ENCODE data around the gene UNC93B1. TPM values are rescaled to one million over a fixed set of nuclear protein-coding genes. Genes with fewer than 3 reads are reported as not detected.

The UNC93B1 gene
- polyA plus RNA-seq, 1 experiment, result 11.3 TPM

DNA sequence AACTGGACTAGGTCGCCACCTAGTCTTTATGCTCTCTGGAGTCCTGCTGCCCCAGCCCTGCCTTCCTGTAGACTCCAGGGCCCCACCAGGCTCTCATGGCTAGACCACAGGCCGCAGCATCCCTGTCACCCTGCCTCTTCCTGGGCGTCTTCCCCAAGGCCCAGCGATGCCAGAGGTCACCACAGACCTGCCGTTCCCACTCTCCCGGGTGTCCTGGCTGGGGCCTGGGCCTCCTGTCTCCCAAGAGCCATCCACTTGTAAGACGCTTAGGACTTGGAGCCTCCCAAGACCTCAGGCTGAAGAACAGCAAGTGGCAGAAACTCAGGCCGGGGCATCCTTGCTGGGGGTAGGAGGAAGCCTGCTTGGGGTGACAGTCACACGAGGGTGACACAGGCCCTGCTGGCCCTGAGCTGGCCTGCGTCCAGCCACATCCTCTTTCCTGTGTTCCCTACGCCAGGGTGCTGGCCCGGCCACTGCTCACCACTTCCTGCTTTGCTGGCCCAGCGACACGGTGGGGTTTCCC is 32.9 kb upstream of the UNC93B1 start:
- Histone ChIP-seq H3K4me3 (ENCODE audit: low read depth, low read length) (no peak overlapping the region), H3K27me3 (ENCODE audit: control insufficient read depth, insufficient read depth, low read length) (no peaks in the 10 kb centered on the region), H3K27ac (ENCODE audit: low read depth, low read length) (no peak overlapping the region), H3K9me3 (ENCODE audit: control insufficient read depth, insufficient read depth, low read length) (no peaks in the 10 kb centered on the region; the same call in 1 of the 2 replicates)
- CTCF ChIA-PET, result no interaction called here
- TF ChIP-seq, protein P1, sequence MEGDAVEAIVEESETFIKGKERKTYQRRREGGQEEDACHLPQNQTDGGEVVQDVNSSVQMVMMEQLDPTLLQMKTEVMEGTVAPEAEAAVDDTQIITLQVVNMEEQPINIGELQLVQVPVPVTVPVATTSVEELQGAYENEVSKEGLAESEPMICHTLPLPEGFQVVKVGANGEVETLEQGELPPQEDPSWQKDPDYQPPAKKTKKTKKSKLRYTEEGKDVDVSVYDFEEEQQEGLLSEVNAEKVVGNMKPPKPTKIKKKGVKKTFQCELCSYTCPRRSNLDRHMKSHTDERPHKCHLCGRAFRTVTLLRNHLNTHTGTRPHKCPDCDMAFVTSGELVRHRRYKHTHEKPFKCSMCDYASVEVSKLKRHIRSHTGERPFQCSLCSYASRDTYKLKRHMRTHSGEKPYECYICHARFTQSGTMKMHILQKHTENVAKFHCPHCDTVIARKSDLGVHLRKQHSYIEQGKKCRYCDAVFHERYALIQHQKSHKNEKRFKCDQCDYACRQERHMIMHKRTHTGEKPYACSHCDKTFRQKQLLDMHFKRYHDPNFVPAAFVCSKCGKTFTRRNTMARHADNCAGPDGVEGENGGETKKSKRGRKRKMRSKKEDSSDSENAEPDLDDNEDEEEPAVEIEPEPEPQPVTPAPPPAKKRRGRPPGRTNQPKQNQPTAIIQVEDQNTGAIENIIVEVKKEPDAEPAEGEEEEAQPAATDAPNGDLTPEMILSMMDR (IDR thresholded peaks at IDR 0.05; ENCODE audit: low read depth, low read length), result no peak
- POLR2A ChIA-PET, result interaction anchor here (2.0 kb wide), 1 partner anchor 235 kb away, joined by 5 read pairs; the partner anchor contains the start of gene C11orf24
- no peak for DNase-seq (ENCODE audit: low read depth, low spot score)

GRCh38 chr11:68036141-68036716 is 32.3 kb upstream of the UNC93B1 start:
- ChIA-PET POLR2A (interaction anchor here (0.9 kb wide), 1 partner anchor 26 kb away, joined by 3 read pairs; the partner anchor contains the start of gene ALDH3B1), CTCF (no interaction called here)
- Histone ChIP-seq H3K9me3 (ENCODE audit: control insufficient read depth, insufficient read depth, low read length) (no peaks in the 10 kb centered on the region; the same call in 1 of the 2 replicates), H3K27me3 (ENCODE audit: control insufficient read depth, insufficient read depth, low read length) (no peaks in the 10 kb centered on the region), H3K27ac (ENCODE audit: low read depth, low read length) (no peak overlapping the region), H3K4me3 (ENCODE audit: low read depth, low read length) (no peak overlapping the region)
- DNase-seq (ENCODE audit: low read depth, low spot score), result no peak
- TF ChIP-seq, protein P1 (IDR thresholded peaks at IDR 0.05; ENCODE audit: low read depth, low read length), result no peak

- CTCF ChIA-PET, result no interaction called here
- TF ChIP-seq, protein P1 (IDR thresholded peaks at IDR 0.05; ENCODE audit: low read depth, low read length), result no peak
- Histone ChIP-seq H3K27me3 (ENCODE audit: control insufficient read depth, insufficient read depth, low read length) (no peaks in the 10 kb centered on the region), H3K4me3 (ENCODE audit: low read depth, low read length) (no peak overlapping the region), H3K27ac (ENCODE audit: low read depth, low read length) (no peak overlapping the region), H3K9me3 (ENCODE audit: control insufficient read depth, insufficient read depth, low read length) (no peaks in the 10 kb centered on the region; the same call in 1 of the 2 replicates)
- no peak for DNase-seq (ENCODE audit: low read depth, low spot score)
- POLR2A ChIA-PET, result interaction anchor here (0.7 to 0.9 kb wide), 2 partner anchors 25 to 176 kb away, joined by 3 to 8 read pairs; partner anchors contain the start of gene ALDH3B1
Measured at GRCh38 chr11:68035266-68035876, 31.5 kb upstream of the UNC93B1 start.

- Histone ChIP-seq H3K27me3 (ENCODE audit: control insufficient read depth, insufficient read depth, low read length) (no peaks in the 10 kb centered on the region), H3K4me3 (ENCODE audit: low read depth, low read length) (no peak overlapping the region), H3K9me3 (ENCODE audit: control insufficient read depth, insufficient read depth, low read length) (peaks cover 8% of the 10 kb centered on the region), H3K27ac (ENCODE audit: low read depth, low read length) (no peak overlapping the region)
- ChIA-PET CTCF (no interaction called here), POLR2A (no interaction called here)
- TF ChIP-seq, protein P1 (IDR thresholded peaks at IDR 0.05; ENCODE audit: low read depth, low read length), result no peak
- DNase-seq (ENCODE audit: low read depth, low spot score), result no peak
Measured at GRCh38 chr11:68033708-68034045, 29.8 kb upstream of the UNC93B1 start.

- ChIA-PET CTCF (no interaction called here), POLR2A (no interaction called here)
Measured at GRCh38 chr11:68032997-68033707, 29.3 kb upstream of the UNC93B1 start.

More at GRCh38 chr11:68032997-68033707, 29.3 kb upstream of the UNC93B1 start:
- peaks cover 8% of the 10 kb centered on the region for H3K9me3 ChIP-seq (ENCODE audit: control insufficient read depth, insufficient read depth, low read length)
- DNase-seq (ENCODE audit: low read depth, low spot score), result no peak
- TF ChIP-seq, protein P1 (IDR thresholded peaks at IDR 0.05; ENCODE audit: low read depth, low read length), result no peak
- H3K27me3 ChIP-seq (ENCODE audit: control insufficient read depth, insufficient read depth, low read length), result no peaks in the 10 kb centered on the region
- no peak overlapping the region for H3K27ac ChIP-seq (ENCODE audit: low read depth, low read length)
- H3K4me3 ChIP-seq (ENCODE audit: low read depth, low read length), result no peak overlapping the region

Data from AG04450 (cell line).